Measurements from ENCODE around the gene UQCRHL. TPM values are rescaled to one million over a fixed set of nuclear protein-coding genes. Genes with fewer than 3 reads are reported as not detected.

The UQCRHL gene
- total RNA-seq, 4 donors from 2014 or later: 0.40 to 1.4 (median 0.85) TPM

GRCh38 chr1:15799004-15799867, 8.2 kb downstream of the UQCRHL start:
- H3K4me3 ChIP-seq: no peak overlapping the region

GRCh38 chr1:15797614-15798390, 9.6 kb downstream of the UQCRHL start:
- 86 to 100% methylated on average over 2 to 7 of the region's 14 CpGs for WGBS, 2 donors (ENCODE audit: low coverage in 1 of 2)

More at GRCh38 chr1:15799004-15799867, 8.2 kb downstream of the UQCRHL start:
- TF ChIP-seq EP300 (IDR thresholded peaks at IDR 0.05): no peak
- no peak for TF ChIP-seq POLR2A (IDR thresholded peaks at IDR 0.05)
- TF ChIP-seq CTCF (IDR thresholded peaks at IDR 0.05): no peak
- peak; percentile 83 for TF ChIP-seq POLR2AphosphoS5 (IDR thresholded peaks at IDR 0.05)
- ATAC-seq: peak; percentile 86
- Histone ChIP-seq H3K27me3 (no peaks in the 10 kb centered on the region), H3K9me3 (no peaks in the 10 kb centered on the region), H3K36me3 (no peaks in the 10 kb centered on the region), H3K4me1 (peaks cover 0 to 60% (median 25%) of the 10 kb centered on the region in 3 donors), H3K27ac (peak overlapping the region in 3 of 4 donors; percentile 66 to 83 (median 71))
- WGBS, 2 donors (ENCODE audit: low coverage in 1 of 2): 17 to 20% methylated on average over 2 to 3 of the region's 9 CpGs

GRCh38 chr1:15796086-15796462, 11.4 kb downstream of the UQCRHL start:
- H3K27me3 ChIP-seq: no peaks in the 10 kb centered on the region
- H3K9me3 ChIP-seq: no peaks in the 10 kb centered on the region
- H3K36me3 ChIP-seq: no peaks in the 10 kb centered on the region
- 93% methylated on average over 2 of the region's 2 CpGs; no CpG with 5 or more reads in 1 of the 2 donors for WGBS, 2 donors (ENCODE audit: low coverage in 1 of 2)
- TF ChIP-seq POLR2A (IDR thresholded peaks at IDR 0.05): no peak
- TF ChIP-seq EP300 (IDR thresholded peaks at IDR 0.05): no peak
- TF ChIP-seq POLR2AphosphoS5 (IDR thresholded peaks at IDR 0.05): no peak
- TF ChIP-seq CTCF (IDR thresholded peaks at IDR 0.05): no peak
- peak overlapping the region in 3 of 4 donors; percentile 37 to 83 (median 55) for H3K27ac ChIP-seq
- ATAC-seq: no peak
- peaks cover 0 to 74% (median 27%) of the 10 kb centered on the region in 3 donors for H3K4me1 ChIP-seq
- no peak overlapping the region for H3K4me3 ChIP-seq

More at GRCh38 chr1:15797614-15798390, 9.6 kb downstream of the UQCRHL start:
- ATAC-seq: no peak
- Histone ChIP-seq H3K4me1 (peaks cover 0 to 66% (median 25%) of the 10 kb centered on the region in 3 donors), H3K36me3 (no peaks in the 10 kb centered on the region), H3K4me3 (no peak overlapping the region), H3K27me3 (no peaks in the 10 kb centered on the region), H3K9me3 (no peaks in the 10 kb centered on the region), H3K27ac (peak overlapping the region in 3 of 4 donors; percentile 37 to 83 (median 50))
- TF ChIP-seq POLR2A (IDR thresholded peaks at IDR 0.05) (no peak), POLR2AphosphoS5 (IDR thresholded peaks at IDR 0.05) (no peak), CTCF (IDR thresholded peaks at IDR 0.05) (no peak), EP300 (IDR thresholded peaks at IDR 0.05) (no peak)

- no peak for ATAC-seq
- Histone ChIP-seq H3K36me3 (peaks cover 0 to 21% of the 10 kb centered on the region in 2 donors), H3K9me3 (no peaks in the 10 kb centered on the region), H3K4me1 (peaks cover 0 to 29% (median 6%) of the 10 kb centered on the region in 3 donors), H3K27ac (no peak overlapping the region), H3K4me3 (no peak overlapping the region), H3K27me3 (no peaks in the 10 kb centered on the region)
- WGBS, 2 donors (ENCODE audit: low coverage in 1 of 2): 73 to 86% methylated on average over 6 to 9 of the region's 13 CpGs
- no peak for TF ChIP-seq EP300 (IDR thresholded peaks at IDR 0.05)
- TF ChIP-seq POLR2AphosphoS5 (IDR thresholded peaks at IDR 0.05): no peak
- no peak for TF ChIP-seq POLR2A (IDR thresholded peaks at IDR 0.05)
- TF ChIP-seq CTCF (IDR thresholded peaks at IDR 0.05): no peak
Observed at GRCh38 chr1:15788624-15789301, 18.7 kb downstream of the UQCRHL start.
